Measurements from ENCODE around the gene CLIP1.

Gene CLIP1

DNA sequence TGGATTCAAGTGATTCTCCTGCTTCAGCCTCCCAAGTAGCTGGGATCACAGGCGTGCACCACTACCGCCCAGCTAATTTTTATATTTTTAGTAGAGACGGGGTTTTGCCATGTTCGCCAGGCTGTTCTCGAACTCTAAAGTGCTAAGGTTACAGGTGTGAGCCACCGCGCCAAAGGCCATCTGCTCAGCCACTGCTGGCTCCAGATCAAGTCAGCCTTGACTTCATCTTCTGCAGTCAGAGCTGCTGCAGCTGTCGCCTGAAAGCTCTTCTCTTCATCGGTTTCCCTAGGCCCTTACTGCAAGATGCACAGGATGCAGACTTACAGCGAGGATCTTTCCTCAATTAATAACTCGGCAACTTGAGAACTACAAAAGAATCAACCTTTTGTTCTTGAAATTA is 66.8 kb downstream of the CLIP1 start:
- DNase-seq (ENCODE audit: low read depth) = no peak

DNA sequence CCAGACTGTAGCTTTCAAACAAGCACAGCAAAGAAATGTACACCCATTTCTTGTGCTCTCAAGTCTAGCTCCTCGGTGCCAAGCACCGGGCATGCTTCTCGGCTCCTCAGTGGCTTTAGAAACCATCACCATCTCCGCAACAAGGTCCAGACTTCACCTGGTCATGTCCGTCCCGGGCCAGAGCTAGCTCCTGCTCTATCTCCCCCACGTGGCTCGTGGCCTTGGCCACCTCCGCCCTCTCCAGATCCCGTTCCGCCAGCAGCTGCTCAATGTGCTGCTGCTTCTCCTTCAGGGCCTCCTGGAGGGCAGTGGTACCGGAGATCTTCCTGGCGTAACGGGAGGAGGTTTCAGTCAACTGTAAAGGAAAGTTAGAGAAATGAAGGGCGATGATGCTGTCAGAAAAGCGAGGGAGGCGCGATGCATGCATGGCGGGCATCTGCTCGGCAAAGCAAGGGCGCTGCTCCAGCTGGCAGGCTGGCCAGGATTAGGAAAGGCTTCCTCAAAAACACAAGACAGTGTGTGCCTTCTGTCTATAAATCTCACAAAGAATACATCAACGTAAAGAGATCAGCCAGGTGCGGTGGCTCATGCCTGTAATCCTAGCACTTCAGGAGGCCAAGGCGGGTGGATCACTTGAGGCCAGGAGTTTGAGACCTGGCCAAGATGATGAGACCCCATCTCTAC is 67.4 kb downstream of the CLIP1 start:
- no peak for DNase-seq (ENCODE audit: low read depth)

DNA sequence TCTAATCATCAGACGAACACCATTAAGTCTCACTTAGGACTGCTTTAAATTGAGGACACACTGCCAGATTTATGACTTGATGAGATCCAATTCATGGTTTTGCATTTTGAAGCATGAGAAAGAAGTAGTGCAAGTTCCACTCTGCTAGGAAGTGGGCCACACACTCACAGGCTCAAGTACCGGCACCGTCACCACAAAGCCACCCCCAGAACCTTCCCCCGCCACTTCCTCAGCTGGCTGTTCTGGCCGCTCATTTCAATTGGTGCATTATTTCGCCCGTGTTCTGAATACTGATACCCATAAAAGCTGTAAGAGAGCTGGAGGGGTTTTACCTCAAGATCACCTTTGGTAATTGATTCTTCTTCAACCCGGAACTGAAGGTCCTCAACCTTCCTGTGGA is 70.1 kb downstream of the CLIP1 start:
- DNase-seq (ENCODE audit: low read depth) = no peak

GRCh38 chr12:122350141-122350848 is 72.2 kb downstream of the CLIP1 start:
- DNase-seq (ENCODE audit: low read depth) = peak; percentile 61

GRCh38 chr12:122349078-122349477 is 73.4 kb downstream of the CLIP1 start:
- no peak for DNase-seq (ENCODE audit: low read depth)

DNA sequence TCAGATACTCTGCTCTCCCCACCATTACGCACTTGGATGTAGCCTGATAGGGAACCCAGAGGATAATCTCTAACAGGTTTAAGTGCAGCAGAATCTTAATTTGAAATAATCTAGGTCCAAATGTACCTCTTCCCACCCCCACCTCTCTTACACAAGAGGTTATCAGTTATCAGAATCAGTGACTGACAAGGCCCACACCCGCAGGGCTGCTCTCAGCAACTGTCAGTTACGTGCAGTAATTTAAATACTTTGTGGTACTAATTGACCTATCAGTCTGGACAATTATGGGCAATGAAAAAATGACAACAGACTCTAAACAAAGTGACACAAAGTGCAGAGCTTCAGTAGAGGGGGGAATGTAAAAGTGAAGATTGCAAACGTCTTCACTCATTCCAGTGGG is 74.0 kb downstream of the CLIP1 start:
- DNase-seq (ENCODE audit: low read depth) = no peak

DNA sequence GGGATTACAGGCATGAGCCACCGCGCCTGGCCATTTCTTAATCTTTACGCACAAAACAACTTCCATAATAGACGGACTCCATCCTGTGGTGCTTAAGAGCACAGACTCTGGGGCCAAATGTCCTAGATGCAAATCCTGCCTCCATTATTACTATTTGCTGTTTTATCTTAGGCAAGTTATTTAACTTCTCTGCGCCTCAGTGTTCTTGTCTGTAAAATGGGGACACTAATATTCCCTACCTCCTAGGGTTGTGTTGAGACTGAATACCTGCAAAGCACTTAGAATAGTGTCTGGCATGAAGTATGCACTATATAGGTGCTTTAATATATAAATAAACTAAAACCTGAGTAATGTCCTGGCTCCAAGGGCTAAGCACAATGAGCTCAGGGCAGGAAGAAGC is 76.4 kb downstream of the CLIP1 start:
- DNase-seq (ENCODE audit: low read depth) = no peak

GRCh38 chr12:122345042-122345441 is 77.4 kb downstream of the CLIP1 start:
- DNase-seq (ENCODE audit: low read depth) = no peak

DNA sequence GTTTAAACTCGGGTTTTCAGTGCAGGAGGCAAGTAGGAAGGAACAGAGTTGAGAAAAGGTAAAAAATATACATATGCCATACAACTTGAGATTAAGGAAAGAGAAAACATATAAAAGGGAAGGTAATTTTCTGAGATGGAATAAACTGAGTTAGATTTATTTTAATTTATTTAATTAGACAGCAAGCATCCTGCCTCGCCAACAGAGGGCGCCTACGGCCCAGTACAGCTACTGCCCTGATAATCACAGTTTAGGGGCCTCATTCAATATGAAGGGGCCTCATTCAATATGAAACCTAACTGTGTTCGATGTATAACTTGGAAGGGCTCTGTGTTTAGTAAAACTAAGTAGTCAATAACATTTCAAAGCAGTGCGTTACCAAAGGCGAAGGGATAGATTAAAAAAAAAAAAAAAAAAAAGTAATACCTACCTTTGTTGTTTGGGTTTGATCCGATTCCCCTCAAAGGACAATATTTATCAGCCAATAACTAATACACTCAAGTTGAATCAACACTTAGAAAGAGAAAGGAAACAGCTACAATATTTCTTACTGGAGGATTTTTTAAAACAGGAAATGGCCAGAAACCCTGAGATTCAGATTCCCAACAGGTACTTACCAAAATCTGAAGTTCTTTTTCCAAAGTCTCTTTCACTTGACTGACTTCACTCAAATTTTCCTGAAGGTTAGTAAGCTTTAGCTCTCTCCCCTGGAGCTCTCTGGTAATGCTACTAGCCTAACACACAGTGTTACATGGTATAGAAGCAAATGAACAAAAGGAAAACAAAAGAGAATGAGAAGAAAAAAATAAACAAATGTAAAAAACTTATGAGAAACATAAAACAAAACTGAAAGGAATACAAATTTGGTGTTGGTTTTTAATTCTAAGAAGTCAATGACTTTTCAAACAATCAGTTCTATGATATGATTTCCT is 86.2 kb downstream of the CLIP1 start:
- no peak for DNase-seq (ENCODE audit: low read depth)

- DNase-seq (ENCODE audit: low read depth) = no peak
Measured at GRCh38 chr12:122333142-122334087, 89.1 kb downstream of the CLIP1 start.

DNA sequence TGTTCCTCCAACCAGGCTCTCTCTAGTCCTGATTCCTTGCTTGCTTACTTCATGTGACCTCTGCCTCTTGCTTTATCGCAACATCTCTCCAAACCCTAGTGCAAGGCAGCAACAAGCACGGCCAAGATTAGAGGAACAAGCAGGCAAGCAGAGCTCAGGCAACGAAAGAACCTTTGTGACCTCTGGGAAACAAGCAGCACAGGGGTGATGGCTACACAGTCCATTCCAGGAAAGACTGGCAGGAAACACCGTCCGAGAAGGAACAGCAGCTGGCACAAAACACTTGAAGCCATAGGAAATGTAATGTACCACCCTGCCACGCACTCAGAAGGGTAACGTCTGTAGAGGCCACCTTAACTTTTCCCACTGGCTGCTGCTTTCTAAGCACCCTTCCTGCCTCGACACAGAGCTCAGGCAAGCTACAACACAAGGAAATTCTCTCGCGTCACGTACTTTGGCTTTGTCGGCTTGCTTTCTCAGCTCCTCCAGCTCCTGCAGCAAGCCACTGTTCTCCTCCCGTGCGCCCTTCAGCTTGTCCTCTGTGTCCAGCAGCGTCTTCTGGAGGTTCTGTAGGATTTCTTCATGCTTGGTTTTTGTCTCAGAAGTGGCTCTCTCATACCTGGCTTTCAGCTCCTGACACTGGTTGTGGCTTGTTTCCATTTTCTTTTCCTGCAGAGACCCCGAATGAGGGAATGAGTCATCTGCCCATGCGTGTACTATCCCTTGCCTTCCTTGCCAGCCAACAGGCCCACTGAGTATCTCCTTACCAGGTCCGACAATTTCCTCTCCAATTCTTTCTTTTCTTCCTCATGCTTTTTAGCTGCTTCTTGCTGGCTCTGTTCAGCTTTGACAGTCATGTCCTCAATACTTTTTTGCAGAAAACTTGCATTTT is 94.7 kb downstream of the CLIP1 start:
- DNase-seq (ENCODE audit: low read depth) = no peak

- no peak for DNase-seq (ENCODE audit: low read depth)
Measured at GRCh38 chr12:122327014-122327413, 95.5 kb downstream of the CLIP1 start.

DNA sequence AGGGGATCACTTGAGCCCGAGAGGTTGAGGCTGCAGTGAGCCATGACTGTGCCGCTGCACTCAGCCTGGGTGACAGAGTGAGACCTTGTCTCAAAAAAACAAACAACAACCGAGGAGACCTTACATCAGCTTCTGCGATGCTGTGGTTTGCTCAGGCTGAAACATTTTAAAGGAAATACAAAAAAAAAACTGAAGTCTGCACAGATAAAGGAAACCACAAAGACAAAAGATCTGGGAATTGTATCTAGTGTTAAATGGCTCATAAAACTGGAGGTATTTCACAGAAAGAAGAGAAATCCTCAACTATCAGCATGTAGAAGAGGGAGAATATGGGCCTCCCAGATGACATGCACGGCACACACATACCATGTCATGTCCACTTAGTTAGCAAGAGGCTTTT is 95.9 kb downstream of the CLIP1 start:
- no peak for DNase-seq (ENCODE audit: low read depth)

- no peak for DNase-seq (ENCODE audit: low read depth)
Measured at GRCh38 chr12:122323311-122324019, 99.0 kb downstream of the CLIP1 start.

DNA sequence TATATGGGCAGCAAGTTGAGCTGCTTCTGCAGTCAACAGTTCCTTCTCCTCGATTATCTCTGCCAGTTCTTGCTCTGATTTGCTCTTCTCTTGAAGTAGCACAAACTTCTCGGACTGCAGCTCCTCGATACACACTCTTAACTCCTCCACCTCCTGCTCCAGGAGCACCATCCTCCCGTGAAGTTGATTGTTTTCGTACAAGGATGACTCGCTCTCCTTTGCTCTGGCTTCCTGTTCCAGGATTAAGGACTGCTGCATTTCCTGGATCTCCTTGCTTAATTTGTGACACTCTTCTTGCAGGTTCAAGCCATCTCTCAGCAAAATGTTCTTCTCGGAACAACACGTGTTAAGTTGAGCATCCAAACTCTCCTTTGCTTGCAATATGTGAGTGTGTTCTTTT is 100.0 kb downstream of the CLIP1 start:
- no peak for DNase-seq (ENCODE audit: low read depth)

GRCh38 chr12:122318607-122319605 is 103.6 kb downstream of the CLIP1 start:
- DNase-seq (ENCODE audit: low read depth) = peak; percentile 99

DNA sequence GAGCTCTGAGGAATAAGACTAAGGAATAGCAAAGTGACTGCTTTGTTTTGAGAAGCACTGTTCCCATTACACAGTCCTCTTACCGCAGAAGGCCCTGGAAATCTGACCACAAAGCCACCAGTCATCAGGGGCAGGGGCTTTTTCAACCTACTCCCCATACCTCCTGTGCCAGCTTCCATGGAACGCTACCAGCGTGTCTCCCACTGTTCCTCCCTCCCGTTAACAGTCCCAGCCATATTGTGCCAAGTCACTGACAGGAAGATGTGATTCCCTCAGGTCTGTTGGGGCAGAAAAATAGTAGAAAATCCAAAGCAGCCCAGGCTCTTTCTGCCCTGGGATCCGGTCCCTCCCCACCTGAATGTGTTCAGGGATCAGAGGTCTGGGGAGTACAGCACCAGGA is 109.5 kb downstream of the CLIP1 start:
- DNase-seq (ENCODE audit: low read depth) = no peak

GRCh38 chr12:122311696-122312095 is 110.8 kb downstream of the CLIP1 start:
- DNase-seq (ENCODE audit: low read depth) = no peak

Measured in GM04503 (cell line).